MM.1S (cell line): ENCODE data around the gene FOXA2.

Experiments
- DNase-seq: peaks from one replicate; pipeline ENCODE4 v3.0.0-alpha.2; 2015
- H2AFZ ChIP-seq: fragments of 300-600 bp; sonication (generic); 2 replicates; pipeline ENCODE4 v1.6.0; 2016; ENCODE audit warnings: antibody characterized with exemption, low read length
- H3F3A ChIP-seq: fragments of 300-600 bp; sonication (generic); 2 replicates; pipeline ENCODE4 v1.6.1; 2016; ENCODE audit warnings: mild to moderate bottlenecking, antibody characterized with exemption, low read length, moderate library complexity, mixed read lengths; ENCODE audit not compliant: insufficient read depth
- H3K27ac ChIP-seq: fragments of 300-600 bp; sonication (generic); 2 replicates; pipeline ENCODE4 v1.5.1; 2016; ENCODE audit warnings: mild to moderate bottlenecking, low read length
- H3K27me3 ChIP-seq: fragments of 300-600 bp; sonication (generic); replicated peaks from 2 replicates; pipeline ENCODE4 v1.6.0; 2016; ENCODE audit warnings: low read length; ENCODE audit not compliant: insufficient read depth
- H3K36me3 ChIP-seq: fragments of 300-600 bp; sonication (generic); replicated peaks from 2 replicates; pipeline ENCODE4 v1.6.1; 2016; ENCODE audit warnings: mild to moderate bottlenecking, low read length, mixed read lengths; ENCODE audit not compliant: insufficient read depth
- H3K4me1 ChIP-seq: fragments of 300-600 bp; sonication (generic); 2 replicates; pipeline ENCODE4 v1.6.1; 2016; ENCODE audit warnings: low read length, mixed read lengths
- H3K4me2 ChIP-seq: fragments of 300-600 bp; sonication (generic); 2 replicates; pipeline ENCODE4 v1.6.0; 2016; ENCODE audit warnings: low read depth, low read length
- H3K4me3 ChIP-seq: fragments of 300-600 bp; sonication (generic); 2 replicates; pipeline ENCODE4 v1.5.1; 2016; ENCODE audit warnings: low read length, mixed read lengths
- H3K79me2 ChIP-seq: fragments of 300-600 bp; sonication (generic); 2 replicates; pipeline ENCODE4 v1.6.1; 2016; ENCODE audit warnings: mixed run types, low read length, mixed read lengths
- H3K9ac ChIP-seq: fragments of 300-600 bp; sonication (generic); 2 replicates; pipeline ENCODE4 v1.6.1; 2016; ENCODE audit warnings: low read length, mixed read lengths
- H3K9me2 ChIP-seq: fragments of 300-600 bp; sonication (generic); replicated peaks from 2 replicates; pipeline ENCODE4 v1.6.1; 2016; ENCODE audit warnings: mild to moderate bottlenecking, low read length, mixed read lengths; ENCODE audit not compliant: insufficient read depth
- H3K9me3 ChIP-seq: fragments of 300-600 bp; sonication (generic); replicated peaks from 2 replicates; pipeline ENCODE4 v1.6.1; 2016; ENCODE audit warnings: mild to moderate bottlenecking, low read length, mixed read lengths; ENCODE audit not compliant: insufficient read depth
- H4K20me1 ChIP-seq: fragments of 300-600 bp; sonication (generic); 2 replicates; pipeline ENCODE4 v1.6.1; 2016; ENCODE audit warnings: mild to moderate bottlenecking, low read length, moderate library complexity, mixed read lengths; ENCODE audit not compliant: insufficient read depth
- EZH2 ChIP-seq: fragments of 300-600 bp; sonication (generic); optimal IDR thresholded peaks from 2 replicates; pipeline ENCODE3; 2017; ENCODE audit warnings: low read depth, mild to moderate bottlenecking, antibody characterized with exemption, low read length, mixed read lengths
- EZH2phosphoT487 ChIP-seq: fragments of 300-600 bp; sonication (generic); IDR thresholded peaks from 2 replicates; pipeline ENCODE4 v1.6.1; 2018; ENCODE audit warnings: antibody characterized with exemption, low read length
- TF ChIP-seq, protein P1 (sequence below): fragments of 300-600 bp; sonication (generic); IDR thresholded peaks from 2 replicates; pipeline ENCODE4 v1.5.1; 2016; ENCODE audit warnings: antibody characterized with exemption, low read length, mixed read lengths

FOXA2 gene

GRCh38 chr20:22579711-22580697, 4.4 kb downstream of the FOXA2 start:
- H3K4me2 ChIP-seq: no peak overlapping the region
- no peaks in the 10 kb centered on the region for H4K20me1 ChIP-seq
- H3K9ac ChIP-seq: no peak overlapping the region
- no peaks in the 10 kb centered on the region for H3K9me2 ChIP-seq
- H3K27me3 ChIP-seq: no peaks in the 10 kb centered on the region
- H3K9me3 ChIP-seq: no peaks in the 10 kb centered on the region
- no peaks in the 10 kb centered on the region for H3K4me1 ChIP-seq
- TF ChIP-seq EZH2phosphoT487: no peak
- TF ChIP-seq EZH2: no peak
- TF ChIP-seq, protein P1, sequence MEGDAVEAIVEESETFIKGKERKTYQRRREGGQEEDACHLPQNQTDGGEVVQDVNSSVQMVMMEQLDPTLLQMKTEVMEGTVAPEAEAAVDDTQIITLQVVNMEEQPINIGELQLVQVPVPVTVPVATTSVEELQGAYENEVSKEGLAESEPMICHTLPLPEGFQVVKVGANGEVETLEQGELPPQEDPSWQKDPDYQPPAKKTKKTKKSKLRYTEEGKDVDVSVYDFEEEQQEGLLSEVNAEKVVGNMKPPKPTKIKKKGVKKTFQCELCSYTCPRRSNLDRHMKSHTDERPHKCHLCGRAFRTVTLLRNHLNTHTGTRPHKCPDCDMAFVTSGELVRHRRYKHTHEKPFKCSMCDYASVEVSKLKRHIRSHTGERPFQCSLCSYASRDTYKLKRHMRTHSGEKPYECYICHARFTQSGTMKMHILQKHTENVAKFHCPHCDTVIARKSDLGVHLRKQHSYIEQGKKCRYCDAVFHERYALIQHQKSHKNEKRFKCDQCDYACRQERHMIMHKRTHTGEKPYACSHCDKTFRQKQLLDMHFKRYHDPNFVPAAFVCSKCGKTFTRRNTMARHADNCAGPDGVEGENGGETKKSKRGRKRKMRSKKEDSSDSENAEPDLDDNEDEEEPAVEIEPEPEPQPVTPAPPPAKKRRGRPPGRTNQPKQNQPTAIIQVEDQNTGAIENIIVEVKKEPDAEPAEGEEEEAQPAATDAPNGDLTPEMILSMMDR: no peak
- H3K36me3 ChIP-seq: no peaks in the 10 kb centered on the region
- H3F3A ChIP-seq: no peaks in the 10 kb centered on the region
- no peak overlapping the region for H3K27ac ChIP-seq
- no peaks in the 10 kb centered on the region for H3K79me2 ChIP-seq
- no peak overlapping the region for H2AFZ ChIP-seq
- no peak for DNase-seq
- no peak overlapping the region for H3K4me3 ChIP-seq

DNA sequence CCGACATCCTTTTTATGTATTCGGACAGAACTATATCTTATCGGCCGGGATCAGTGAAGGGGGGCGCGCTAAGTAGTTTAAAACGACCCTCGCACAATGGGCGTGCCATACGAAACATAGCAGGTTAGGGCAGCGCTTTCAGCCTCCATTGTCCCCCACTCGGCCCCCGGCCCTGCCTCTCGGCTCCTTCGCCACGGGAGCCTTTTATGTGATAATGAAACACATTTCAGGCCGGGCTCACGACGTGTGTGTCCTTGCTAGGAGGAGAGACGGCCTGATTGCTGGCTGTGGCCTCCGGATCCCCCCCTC, 5.3 kb downstream of the FOXA2 start:
- Histone ChIP-seq H3K79me2 (no peaks in the 10 kb centered on the region), H2AFZ (no peak overlapping the region), H3K36me3 (no peaks in the 10 kb centered on the region), H3K9me2 (no peaks in the 10 kb centered on the region), H3K27ac (no peak overlapping the region), H3K9me3 (no peaks in the 10 kb centered on the region), H3K4me2 (no peak overlapping the region), H3K4me3 (no peak overlapping the region), H3K4me1 (no peaks in the 10 kb centered on the region), H3K27me3 (no peaks in the 10 kb centered on the region), H3F3A (no peaks in the 10 kb centered on the region), H4K20me1 (no peaks in the 10 kb centered on the region), H3K9ac (no peak overlapping the region)
- no peak for DNase-seq
- no peak for TF ChIP-seq EZH2
- TF ChIP-seq, protein P1: no peak
- no peak for TF ChIP-seq EZH2phosphoT487

- no peak for DNase-seq
- Histone ChIP-seq H3K9me3 (no peaks in the 10 kb centered on the region), H3K4me1 (no peaks in the 10 kb centered on the region), H3K27me3 (no peaks in the 10 kb centered on the region), H3K36me3 (no peaks in the 10 kb centered on the region), H3F3A (no peaks in the 10 kb centered on the region), H3K9ac (no peak overlapping the region), H2AFZ (no peak overlapping the region), H3K4me2 (no peak overlapping the region), H4K20me1 (no peaks in the 10 kb centered on the region), H3K27ac (no peak overlapping the region), H3K79me2 (no peaks in the 10 kb centered on the region), H3K9me2 (no peaks in the 10 kb centered on the region), H3K4me3 (no peak overlapping the region)
- TF ChIP-seq, protein P1: no peak
Observed at GRCh38 chr20:22578221-22579118, 5.9 kb downstream of the FOXA2 start.
